HCT116 (cell line): Measurements from ENCODE around the gene FAM3B. TPM values are rescaled to one million over a fixed set of nuclear protein-coding genes. Genes with fewer than 3 reads are reported as not detected.

ENCODE experiments used
- ATAC-seq: fragments of 200-7000 bp; cut with Tn5 transposase; 2 replicates; pipeline ENCODE4 v1.9.1; 2020; ENCODE audit warnings: mild to moderate bottlenecking, moderate library complexity
- BruUV-seq: library from RNA; stranded (reverse); fragments of 400-500 nt; replicated peaks from 2 replicates; lab custom pipeline; 2021; lab: Mats Ljungman, UMichigan
- CTCF ChIA-PET: fragments of 300-600 bp; sonication (Branson Sonifier 250); formaldehyde crosslinking; loops from one replicate; lab custom pipeline; 2021; ENCODE audit warnings: antibody characterized with exemption; lab: Charles Lee
- POLR2A ChIA-PET: fragments of 300-600, 350-600 bp; sonication (Branson Sonifier 250); formaldehyde crosslinking; loops from one replicate; lab custom pipeline; 2021; ENCODE audit warnings: antibody characterized with exemption; lab: Charles Lee
- RAD21 ChIA-PET, 2 experiments: fragments of 300-600 bp; sonication (Branson Sonifier 250); formaldehyde crosslinking; loops; one replicate each; lab custom pipeline; 2023; ENCODE audit warnings: low total read pairs in 2 of 2; ENCODE audit not compliant: uncharacterized antibody in 2 of 2, unreplicated experiment in 2 of 2, low non-redundant PET in 1 of 2; lab: Charles Lee
- DNase-seq: peaks from one replicate; pipeline ENCODE4 v3.0.0-alpha.2; 2010; ENCODE audit warnings: low read depth, low spot score
- H2AFZ ChIP-seq: fragments of 200-600 bp; shearing (Covaris generic), sonication (generic); 2 replicates; pipeline ENCODE4 v1.6.1; 2017; ENCODE audit warnings: low read depth, mixed run types, mixed read lengths, antibody characterized with exemption, low read length; ENCODE audit not compliant: poor library complexity, severe bottlenecking
- H3K27ac ChIP-seq: 2 replicates; pipeline ENCODE4 v1.5.1; 2012; ENCODE audit warnings: low read depth, low read length
- H3K27me3 ChIP-seq: fragments of 200-600 bp; sonication (generic); 2 replicates; pipeline ENCODE4 v1.6.1; 2016; ENCODE audit warnings: mixed run types, low read length, mixed read lengths; ENCODE audit not compliant: insufficient read depth
- H3K36me3 ChIP-seq, 2 experiments: fragments of 200-500 bp in 1 of 2; fragments of 200-600 bp in 1 of 2; sonication (Bioruptor generic) in 1 of 2; sonication (generic) in 1 of 2; 2 replicates each; pipeline versions ENCODE4 v1.5.1 to v1.6.1; 2014 to 2016; ENCODE audit warnings: low read length in 2 of 2, inconsistent platforms in 1 of 2, mixed read lengths in 1 of 2, mixed run types in 1 of 2; ENCODE audit not compliant: insufficient read depth in 2 of 2, control insufficient read depth in 1 of 2
- H3K4me1 ChIP-seq, 2 experiments: fragments of 200-600 bp in 1 of 2; sonication (generic) in 1 of 2; 2 replicates each; pipeline versions ENCODE4 v1.5.1 to v1.6.1; 2012 to 2017; ENCODE audit warnings: low read length in 2 of 2, inconsistent platforms in 1 of 2, mild to moderate bottlenecking in 1 of 2, mixed read lengths in 1 of 2, mixed run types in 1 of 2, moderate library complexity in 1 of 2; ENCODE audit not compliant: insufficient read depth in 2 of 2, control insufficient read depth in 1 of 2
- H3K4me2 ChIP-seq: fragments of 200-600 bp; sonication (generic); 2 replicates; pipeline ENCODE4 v1.6.1; 2017; ENCODE audit warnings: mixed run types, low read length, mixed read lengths
- H3K4me3 ChIP-seq, 2 experiments: fragments of 200-600 bp in 1 of 2; sonication (generic) in 1 of 2; replicated peaks in 1 of 2; 2 replicates each; pipeline ENCODE4 v1.5.1; 2011 to 2016; ENCODE audit warnings: low read length in 2 of 2, control low read depth in 1 of 2, low read depth in 1 of 2, mild to moderate bottlenecking in 1 of 2, mixed read lengths in 1 of 2, mixed run types in 1 of 2
- H3K79me2 ChIP-seq: fragments of 200-600 bp; sonication (generic); 2 replicates; pipeline ENCODE4 v1.6.1; 2017; ENCODE audit warnings: mild to moderate bottlenecking, mixed run types, low read length, moderate library complexity, mixed read lengths; ENCODE audit not compliant: insufficient read depth
- H3K9ac ChIP-seq: fragments of 200-600 bp; sonication (generic); 2 replicates; pipeline ENCODE4 v1.6.1; 2016; ENCODE audit warnings: low read length, mixed read lengths
- H3K9me2 ChIP-seq: fragments of 200-600 bp; sonication (generic), shearing (Covaris generic); 2 replicates; pipeline ENCODE4 v1.6.1; 2017; ENCODE audit warnings: mixed run types, mild to moderate bottlenecking, moderate library complexity; ENCODE audit not compliant: insufficient read depth
- H3K9me3 ChIP-seq, 2 experiments: fragments of 200-500 bp in 1 of 2; fragments of 200-600 bp in 1 of 2; sonication (Bioruptor generic) in 1 of 2; sonication (generic) in 1 of 2; 2 replicates each; pipeline ENCODE4 v1.6.1; 2014 to 2017; ENCODE audit warnings: low read length in 2 of 2, mixed read lengths in 2 of 2, inconsistent platforms in 1 of 2, low read depth in 1 of 2, mild to moderate bottlenecking in 1 of 2, mixed run types in 1 of 2, moderate library complexity in 1 of 2; ENCODE audit not compliant: control insufficient read depth in 1 of 2, insufficient read depth in 1 of 2
- H4K20me1 ChIP-seq: fragments of 200-600 bp; sonication (generic), shearing (Covaris generic); 2 replicates; pipeline ENCODE4 v1.6.1; 2017; ENCODE audit warnings: mixed run types, mild to moderate bottlenecking, moderate library complexity; ENCODE audit not compliant: insufficient read depth
- CEBPB ChIP-seq: IDR thresholded peaks from 2 replicates; pipeline ENCODE4 v1.6.1; 2012; ENCODE audit warnings: low read depth
- EGR1 ChIP-seq: IDR thresholded peaks from 2 replicates; pipeline ENCODE4 v1.6.1; 2012; ENCODE audit warnings: low read depth
- ELF1 ChIP-seq: IDR thresholded peaks from 2 replicates; pipeline ENCODE4 v1.6.1; 2012; ENCODE audit warnings: low read depth, borderline replicate concordance
- EZH2 ChIP-seq: fragments of 200-600 bp; sonication (generic); IDR thresholded peaks from 2 replicates; pipeline ENCODE4 v1.6.1; 2017; ENCODE audit warnings: antibody characterized with exemption, mixed run types
- POLR2A ChIP-seq: IDR thresholded peaks from 2 replicates; pipeline ENCODE4 v1.7.0; 2011; ENCODE audit warnings: borderline replicate concordance; ENCODE audit not compliant: insufficient read depth, insufficient read length; ENCODE audit errors: extremely low read depth
- POLR2AphosphoS5 ChIP-seq: IDR thresholded peaks from 2 replicates; pipeline ENCODE4 v1.6.1; 2011; ENCODE audit warnings: mild to moderate bottlenecking, low read depth, low read length, moderate library complexity
- SP1 ChIP-seq: IDR thresholded peaks from 2 replicates; pipeline ENCODE4 v1.6.1; 2012; ENCODE audit warnings: low read depth
- YY1 ChIP-seq: IDR thresholded peaks from 2 replicates; pipeline ENCODE4 v1.6.1; 2011; ENCODE audit warnings: low read length, low read depth, moderate library complexity, mild to moderate bottlenecking; ENCODE audit not compliant: insufficient replicate concordance; ENCODE audit errors: extremely low read depth
- intact Hi-C: fragments of 100-400 bp; cut with micrococcal nuclease; formaldehyde crosslinking; loops from 2 replicates; pipeline ENCODE4 v1.10.0; 2022
- total RNA-seq: library from RNA; stranded (reverse); gene quantifications from one replicate; pipeline ENCODE4 v1.2.1, GENCODE V29; 2021; ENCODE audit not compliant: unreplicated experiment

Gene FAM3B
- total RNA-seq, 1 experiment from 2014 or later = not detected

- no peak for DNase-seq
- intact Hi-C loops = no loop called here
- no peak for TF ChIP-seq EGR1
- no peak overlapping the region for H3K4me2 ChIP-seq
- no peaks in the 10 kb centered on the region for H4K20me1 ChIP-seq
- no peaks in the 10 kb centered on the region for H3K9me2 ChIP-seq
- no peak overlapping the region for H3K9ac ChIP-seq
- no peak for ATAC-seq
- no peaks in the 10 kb centered on the region for H3K9me3 ChIP-seq
- H3K4me3 ChIP-seq = no peak overlapping the region
- no peak overlapping the region for H3K27ac ChIP-seq
- H2AFZ ChIP-seq = no peak overlapping the region
- no peaks in the 10 kb centered on the region for H3K4me1 ChIP-seq
- CTCF ChIA-PET = no interaction called here
- H3K36me3 ChIP-seq = no peaks in the 10 kb centered on the region
- RAD21 ChIA-PET = no interaction called here
- POLR2A ChIA-PET = no interaction called here
- no peaks in the 10 kb centered on the region for H3K79me2 ChIP-seq
- no TSS peak for BruUV-seq
- H3K27me3 ChIP-seq = peaks cover 5% of the 10 kb centered on the region; the same call in 1 of the 2 replicates
Measured at GRCh38 chr21:41277846-41278245, 38.8 kb upstream of the FAM3B start.

DNA sequence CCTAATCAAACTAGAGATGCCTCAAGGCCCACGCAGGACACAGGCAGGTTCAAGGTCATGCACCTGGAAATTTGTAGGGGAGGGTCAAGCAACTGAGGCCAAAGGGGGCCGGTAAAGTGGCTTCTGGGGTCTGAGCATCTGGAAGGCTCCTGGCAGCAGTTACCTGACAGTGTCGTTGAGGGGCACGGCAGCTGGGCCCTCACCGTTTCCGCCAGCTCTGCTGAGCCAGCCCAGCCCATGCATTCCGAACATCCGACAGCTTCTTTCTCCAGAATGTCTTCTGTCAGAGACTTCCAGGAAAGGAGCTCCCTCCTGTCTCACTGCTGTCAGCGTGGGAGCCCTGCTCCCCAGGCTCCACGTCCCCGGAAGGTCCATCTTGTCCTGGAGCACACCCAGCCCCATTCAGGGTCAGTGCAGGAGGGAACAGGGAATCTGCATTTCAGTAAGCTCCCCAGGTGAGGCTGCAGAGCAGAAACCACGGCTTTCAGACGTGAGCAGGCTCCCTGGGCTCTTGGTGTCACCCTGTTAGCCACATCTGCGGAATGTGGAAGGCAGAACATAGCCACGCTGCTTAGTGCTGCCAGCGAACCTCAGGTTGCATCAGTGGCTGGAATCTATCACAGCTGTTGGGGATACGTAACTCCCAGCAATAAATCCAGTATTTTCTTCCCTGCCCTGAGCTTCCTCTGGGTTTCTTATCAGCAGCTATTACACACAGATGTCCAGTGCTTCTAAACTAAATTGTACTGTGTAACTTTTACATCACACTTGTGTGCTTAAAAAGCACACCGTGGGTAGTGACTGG lies 36.3 kb upstream of the FAM3B start:
- no peaks in the 10 kb centered on the region for H3K9me2 ChIP-seq
- intact Hi-C loops = loop anchor here (5.0 kb wide), 1 partner anchor 497 kb away; no protein-coding TSS in a partner anchor
- ChIA-PET CTCF (interaction anchor here (0.6 kb wide), 1 partner anchor 981 kb away, joined by 3 read pairs; no protein-coding TSS in a partner anchor), POLR2A (no interaction called here)
- BruUV-seq = no TSS peak
- H3K9ac ChIP-seq = no peak overlapping the region
- no peak for ATAC-seq
- no peaks in the 10 kb centered on the region for H3K4me1 ChIP-seq
- no peak overlapping the region for H3K4me3 ChIP-seq
- H2AFZ ChIP-seq = no peak overlapping the region
- H3K27me3 ChIP-seq = peaks cover 5% of the 10 kb centered on the region; the same call in 1 of the 2 replicates
- TF ChIP-seq ELF1 (no peak), POLR2A (no peak), SP1 (no peak), EZH2 (no peak), CEBPB (no peak), YY1 (no peak), POLR2AphosphoS5 (no peak)
- TF ChIP-seq, all 23 proteins: peak for 0
- Histone ChIP-seq H3K79me2 (no peaks in the 10 kb centered on the region), H3K4me2 (no peak overlapping the region), H3K27ac (no peak overlapping the region), H3K36me3 (no peaks in the 10 kb centered on the region), H3K9me3 (no peaks in the 10 kb centered on the region), H4K20me1 (no peaks in the 10 kb centered on the region)
- no peak for DNase-seq
- RAD21 ChIA-PET = no interaction called here
